GM23338 (cell line): ENCODE results near the gene INPP5A. TPM values are rescaled to one million over a fixed set of nuclear protein-coding genes. Genes with fewer than 3 reads are reported as not detected.

ENCODE experiments used
- ATAC-seq: fragments of 200-7000 bp; cut with Tn5 transposase; 3 replicates; pipeline ENCODE4 v1.9.1; 2020
- DNase-seq: peaks from one replicate; pipeline ENCODE4 v3.0.0-alpha.2; 2015; ENCODE audit warnings: low spot score
- H2AFZ ChIP-seq: fragments of 200-600 bp; sonication (generic); 2 replicates; pipeline ENCODE4 v1.8.0; 2016; ENCODE audit warnings: antibody characterized with exemption, mild to moderate bottlenecking, moderate library complexity
- H3F3A ChIP-seq: fragments of 200-600 bp; sonication (generic); replicated peaks from 2 replicates; pipeline ENCODE4 v1.8.0; 2017; ENCODE audit warnings: antibody characterized with exemption, mixed run types, low read depth
- H3K27ac ChIP-seq: fragments of 200-600 bp; sonication (generic); 2 replicates; pipeline ENCODE4 v1.6.1; 2016; ENCODE audit warnings: low read depth
- H3K27me3 ChIP-seq: fragments of 200-600 bp; sonication (generic); 2 replicates; pipeline ENCODE4 v1.8.0; 2016; ENCODE audit warnings: mild to moderate bottlenecking, mixed run types, moderate library complexity; ENCODE audit not compliant: insufficient read depth
- H3K36me3 ChIP-seq: fragments of 200-600 bp; sonication (generic); 2 replicates; pipeline ENCODE4 v1.8.0; 2016; ENCODE audit warnings: mild to moderate bottlenecking; ENCODE audit not compliant: insufficient read depth
- H3K4me1 ChIP-seq: fragments of 200-600 bp; sonication (generic); 2 replicates; pipeline ENCODE4 v1.8.0; 2016; ENCODE audit warnings: mild to moderate bottlenecking, moderate library complexity; ENCODE audit not compliant: insufficient read depth
- H3K4me2 ChIP-seq: fragments of 200-600 bp; sonication (generic); 2 replicates; pipeline ENCODE4 v1.7.1; 2017; ENCODE audit warnings: mixed run types
- H3K4me3 ChIP-seq: fragments of 200-600 bp; sonication (generic); 2 replicates; pipeline ENCODE4 v1.6.1; 2016; ENCODE audit warnings: mixed run types
- H3K79me2 ChIP-seq: fragments of 200-600 bp; sonication (generic); replicated peaks from 2 replicates; pipeline ENCODE4 v1.8.0; 2017; ENCODE audit warnings: mild to moderate bottlenecking; ENCODE audit not compliant: insufficient read depth
- H3K9me2 ChIP-seq: fragments of 200-600 bp; sonication (generic); 2 replicates; pipeline ENCODE4 v1.8.0; 2017; ENCODE audit not compliant: insufficient read depth
- H4K20me1 ChIP-seq: fragments of 200-600 bp; sonication (generic); replicated peaks from 2 replicates; pipeline ENCODE4 v1.8.0; 2017; ENCODE audit warnings: mild to moderate bottlenecking; ENCODE audit not compliant: insufficient read depth
- H3K27ac Mint-ChIP-seq: 2 replicates; pipeline ENCODE4 v1.8.0; 2020; ENCODE audit warnings: inconsistent platforms, mild to moderate bottlenecking, moderate library complexity, mixed read lengths
- H3K27me3 Mint-ChIP-seq: 3 replicates; pipeline ENCODE4 v1.8.0; 2022; ENCODE audit warnings: low read depth, mild to moderate bottlenecking, moderate library complexity, mixed read lengths, inconsistent platforms; ENCODE audit not compliant: insufficient read depth, poor library complexity
- H3K36me3 Mint-ChIP-seq: 3 replicates; pipeline ENCODE4 v1.8.0; 2021; ENCODE audit warnings: low read depth, mild to moderate bottlenecking, inconsistent platforms, moderate library complexity, mixed read lengths
- H3K4me1 Mint-ChIP-seq: 3 replicates; pipeline ENCODE4 v1.8.0; 2020; ENCODE audit warnings: mild to moderate bottlenecking, inconsistent platforms, mixed read lengths
- H3K4me3 Mint-ChIP-seq: 3 replicates; pipeline ENCODE4 v1.8.0; 2021; ENCODE audit warnings: moderate library complexity, mild to moderate bottlenecking, inconsistent platforms, mixed read lengths
- H3K9me3 Mint-ChIP-seq: 3 replicates; pipeline ENCODE4 v1.8.0; 2020; ENCODE audit warnings: moderate library complexity, mild to moderate bottlenecking, inconsistent platforms, mixed read lengths
- CREB1 ChIP-seq: fragments of 250-450 bp; sonication (Bioruptor Pico); IDR thresholded peaks from 2 replicates; pipeline ENCODE4 v1.5.0; 2020; ENCODE audit warnings: low read depth, mild to moderate bottlenecking, moderate library complexity
- CTCF ChIP-seq, 2 experiments: fragments of 200-600 bp in 1 of 2; sonication (generic) in 1 of 2; conservative IDR thresholded peaks; 2 replicates each; pipeline versions ENCODE4 v1.5.1 to v1.6.1; 2016 to 2017; ENCODE audit warnings: antibody characterized with exemption in 2 of 2, low read depth in 2 of 2, mild to moderate bottlenecking in 2 of 2, moderate library complexity in 1 of 2
- ETS1 ChIP-seq: IDR thresholded peaks from 2 replicates; pipeline ENCODE4 v1.6.1; 2016; ENCODE audit warnings: antibody characterized with exemption
- EZH2 ChIP-seq: fragments of 200-600 bp; sonication (generic); IDR thresholded peaks from one replicate; pipeline ENCODE4 v1.8.0; 2017; ENCODE audit warnings: antibody characterized with exemption, mild to moderate bottlenecking, low read depth; ENCODE audit not compliant: unreplicated experiment
- EZH2phosphoT487 ChIP-seq: fragments of 200-600 bp; sonication (generic); IDR thresholded peaks from one replicate; pipeline ENCODE4 v1.8.1; 2018; ENCODE audit warnings: antibody characterized with exemption; ENCODE audit not compliant: unreplicated experiment
- NANOG ChIP-seq: IDR thresholded peaks from 2 replicates; pipeline ENCODE4 v1.6.1; 2016; ENCODE audit warnings: antibody characterized with exemption, borderline replicate concordance
- REST ChIP-seq: IDR thresholded peaks from one replicate; pipeline ENCODE4 v1.6.1; 2018; ENCODE audit warnings: antibody characterized with exemption; ENCODE audit not compliant: unreplicated experiment
- ZNF114 ChIP-seq: fragments of 250-450 bp; sonication (Bioruptor Pico); IDR thresholded peaks from 2 replicates; pipeline ENCODE4 v1.5.0; 2020; ENCODE audit warnings: mild to moderate bottlenecking, moderate library complexity
- ZNF331 ChIP-seq: fragments of 250-450 bp; sonication (Bioruptor Pico); IDR thresholded peaks from 2 replicates; pipeline ENCODE4 v1.5.0; 2020; ENCODE audit warnings: low read depth, mild to moderate bottlenecking, moderate library complexity
- ZNF462 ChIP-seq: fragments of 250-450 bp; sonication (Bioruptor Pico); IDR thresholded peaks from 2 replicates; pipeline ENCODE4 v1.5.0; 2020; ENCODE audit warnings: mild to moderate bottlenecking, moderate library complexity
- polyA plus RNA-seq: library from polyadenylated mRNA; unstranded; fragments of >200 nt; fragmentation: Nextera tagmentation; extraction: Ambion mirVana; gene quantifications from 2 replicates; pipeline ENCODE4 v1.2.1, GENCODE V29; 2016
- total RNA-seq: library from RNA; depleted of rRNA; stranded (reverse); fragments of >200 nt; shearing (Covaris generic); gene quantifications from 2 replicates; pipeline ENCODE4 v1.2.3, GENCODE V29; 2014

Gene INPP5A
- total and polyA plus RNA-seq, 2 experiments from 2014 or later = 5.9 to 40.6 TPM

- H3K36me3 Mint-ChIP-seq = peaks cover 19% of the 10 kb centered on the region
- no peak overlapping the region for H3K4me3 Mint-ChIP-seq
- 0 out of 2 replicates have a peak, but pooled peaks cover 6% of the 10 kb centered on the region for H3F3A ChIP-seq
- no peaks in the 10 kb centered on the region; the same call in 2 of the 3 replicates for H3K4me1 Mint-ChIP-seq
- no peaks in the 10 kb centered on the region for H4K20me1 ChIP-seq
- no peak overlapping the region for H2AFZ ChIP-seq
- no peak overlapping the region for H3K27ac ChIP-seq
- DNase-seq = no peak
- H3K4me3 ChIP-seq = no peak overlapping the region
- no peak for TF ChIP-seq ZNF331
- TF ChIP-seq ZNF462 (CRISPR knock-in tag) = no peak
- TF ChIP-seq CREB1 = no peak
- H3K36me3 ChIP-seq = no peaks in the 10 kb centered on the region
- no peaks in the 10 kb centered on the region for H3K9me2 ChIP-seq
- H3K27ac Mint-ChIP-seq = no peak overlapping the region
- no peaks in the 10 kb centered on the region for H3K27me3 ChIP-seq
- H3K9me3 Mint-ChIP-seq = peaks cover 17% of the 10 kb centered on the region
- H3K4me2 ChIP-seq = no peak overlapping the region
- H3K4me1 ChIP-seq = no peaks in the 10 kb centered on the region
- ATAC-seq = no peak
- H3K79me2 ChIP-seq = no peaks in the 10 kb centered on the region
- H3K27me3 Mint-ChIP-seq = peaks cover 10% of the 10 kb centered on the region
Measured at GRCh38 chr10:132763545-132763944, 226.0 kb downstream of the INPP5A start.

- Mint-ChIP-seq H3K4me3 (no peak overlapping the region), H3K9me3 (peaks cover 17% of the 10 kb centered on the region)
- ATAC-seq = no peak
- no peak for TF ChIP-seq CTCF (conservative IDR thresholded peaks at IDR 0.05; ENCODE audit: low read depth in 2 of 2)
- no peak for TF ChIP-seq NANOG
- no peak for TF ChIP-seq EZH2phosphoT487
- TF ChIP-seq REST = no peak
- no peak for TF ChIP-seq ETS1
- no peak for TF ChIP-seq ZNF114 (CRISPR knock-in tag)
- no peak for TF ChIP-seq EZH2
Measured at GRCh38 chr10:132764108-132764507, 226.5 kb downstream of the INPP5A start.

More at GRCh38 chr10:132764108-132764507, 226.5 kb downstream of the INPP5A start:
- Histone ChIP-seq H3K9me2 (no peaks in the 10 kb centered on the region), H4K20me1 (no peaks in the 10 kb centered on the region), H3F3A (0 out of 2 replicates have a peak, but pooled peaks cover 6% of the 10 kb centered on the region), H3K79me2 (no peaks in the 10 kb centered on the region), H3K27me3 (no peaks in the 10 kb centered on the region), H3K4me1 (no peaks in the 10 kb centered on the region), H3K27ac (no peak overlapping the region), H3K4me3 (no peak overlapping the region), H3K36me3 (no peaks in the 10 kb centered on the region), H3K4me2 (no peak overlapping the region), H2AFZ (no peak overlapping the region)
- H3K27me3 Mint-ChIP-seq = peaks cover 8% of the 10 kb centered on the region
- no peak for DNase-seq
- H3K4me1 Mint-ChIP-seq = no peaks in the 10 kb centered on the region; the same call in 2 of the 3 replicates
- peak overlapping the region; percentile 89 for H3K27ac Mint-ChIP-seq
- H3K36me3 Mint-ChIP-seq = peaks cover 19% of the 10 kb centered on the region
